CD4-positive, alpha-beta T cell (primary cell): ENCODE measurements around the gene KLRF2. TPM values are rescaled to one million over a fixed set of nuclear protein-coding genes. Genes with fewer than 3 reads are reported as not detected.

Experiments used
- ATAC-seq: fragments of 200-7000 bp; cut with Tn5 transposase; one replicate; pipeline ENCODE4 v1.10.0; 2022; ENCODE audit warnings: mild to moderate bottlenecking; ENCODE audit not compliant: poor library complexity
- CTCF ChIA-PET: fragments of 350-600 bp; sonication (Branson Sonifier 250); formaldehyde crosslinking; loops from one replicate; lab custom pipeline; 2021; ENCODE audit warnings: antibody characterized with exemption, inconsistent platforms; lab: Charles Lee
- POLR2A ChIA-PET: fragments of 350-600 bp; sonication (Branson Sonifier 250); formaldehyde crosslinking; loops from one replicate; lab custom pipeline; 2021; ENCODE audit warnings: antibody characterized with exemption, inconsistent platforms; lab: Charles Lee
- DNase-seq, 14 experiments: peaks; one replicate each; pipeline ENCODE4 v3.0.0-alpha.2; 2013 to 2020; ENCODE audit warnings: mixed read lengths in 2 of 14
- H3K27ac ChIP-seq, 2 donors: one replicate each; pipeline versions ENCODE4 v1.5.1 to v1.7.0; 2013; ENCODE audit warnings: low read length in 2 of 2, low read depth in 1 of 2, mild to moderate bottlenecking in 1 of 2
- H3K27me3 ChIP-seq, 2 experiments: 1 replicate in 1 of 2; 2 replicates in 1 of 2; pipeline versions ENCODE4 v1.6.1 to v1.7.0; 2013; ENCODE audit warnings: low read length in 2 of 2, control low read depth in 1 of 2, mild to moderate bottlenecking in 1 of 2, moderate library complexity in 1 of 2; ENCODE audit not compliant: insufficient read depth in 2 of 2, control insufficient read depth in 1 of 2
- H3K36me3 ChIP-seq: one replicate; pipeline ENCODE4 v1.6.1; 2013; ENCODE audit warnings: low read length, control low read depth; ENCODE audit not compliant: insufficient read depth
- H3K4me1 ChIP-seq: one replicate; pipeline ENCODE4 v1.6.1; 2013; ENCODE audit warnings: low read length, control low read depth; ENCODE audit not compliant: insufficient read depth
- H3K4me3 ChIP-seq: one replicate; pipeline ENCODE4 v1.5.1; 2013; ENCODE audit warnings: mild to moderate bottlenecking, low read length, moderate library complexity
- H3K9me3 ChIP-seq, 2 experiments: 1 replicate in 1 of 2; 2 replicates in 1 of 2; pipeline versions ENCODE4 v1.6.1 to v1.7.0; 2013; ENCODE audit warnings: low read length in 2 of 2, mild to moderate bottlenecking in 2 of 2, control low read depth in 1 of 2, moderate library complexity in 1 of 2; ENCODE audit not compliant: control insufficient read depth in 1 of 2, insufficient read depth in 1 of 2
- H3K27ac Mint-ChIP-seq: one replicate; pipeline ENCODE4 v1.8.0; 2020; ENCODE audit warnings: mixed read lengths
- H3K27me3 Mint-ChIP-seq: one replicate; pipeline ENCODE4 v1.8.0; 2021; ENCODE audit warnings: mixed read lengths
- H3K36me3 Mint-ChIP-seq: one replicate; pipeline ENCODE4 v1.8.0; 2021; ENCODE audit warnings: low read depth, mixed read lengths
- H3K4me1 Mint-ChIP-seq: one replicate; pipeline ENCODE4 v1.8.0; 2021; ENCODE audit warnings: low read depth, mixed read lengths
- H3K4me3 Mint-ChIP-seq: one replicate; pipeline ENCODE4 v1.8.0; 2020; ENCODE audit warnings: mild to moderate bottlenecking, mixed read lengths
- H3K9me3 Mint-ChIP-seq: one replicate; pipeline ENCODE4 v1.8.0; 2020; ENCODE audit warnings: mixed read lengths
- CTCF ChIP-seq: fragments of 200-600 bp; IDR thresholded peaks from one replicate; pipeline ENCODE4 v1.8.0; 2022; ENCODE audit warnings: antibody characterized with exemption, mild to moderate bottlenecking
- intact Hi-C, 2 experiments: fragments of 100-400 bp; cut with DNase I in 1 of 2; cut with micrococcal nuclease in 1 of 2; formaldehyde crosslinking; loops; one replicate each; pipeline versions ENCODE4 v1.15.1 to v1.9.0; 2023 to 2025; cut with DNase I, micrococcal nuclease
- total RNA-seq, 174 experiments: library from RNA in 2 of 174; stranded (reverse) in 2 of 174; gene quantifications; one replicate each; pipeline ENCODE4 v1.2.3 and lab custom pipeline; 2021 to 2026

KLRF2 gene
- total RNA-seq, 2 experiments from 2014 or later, result not detected

- POLR2A ChIA-PET, result no interaction called here
- ATAC-seq, result no peak
- no peak overlapping the region for H3K4me3 Mint-ChIP-seq
These were observed 53.7 kb downstream of the KLRF2 start for GRCh38 chr12:9935026-9935425.

GRCh38 chr12:9936591-9936990 lies 55.3 kb downstream of the KLRF2 start:
- CTCF ChIA-PET, result no interaction called here
- Mint-ChIP-seq H3K27ac (no peak overlapping the region), H3K4me3 (no peak overlapping the region), H3K36me3 (no peaks in the 10 kb centered on the region), H3K9me3 (no peaks in the 10 kb centered on the region), H3K27me3 (peaks cover 4% of the 10 kb centered on the region), H3K4me1 (peaks cover 3% of the 10 kb centered on the region)
- Histone ChIP-seq H3K27me3 (peaks cover 0 to 2% of the 10 kb centered on the region in 2 experiments), H3K4me1 (no peaks in the 10 kb centered on the region), H3K4me3 (no peak overlapping the region), H3K27ac (no peak overlapping the region), H3K9me3 (no peaks in the 10 kb centered on the region), H3K36me3 (no peaks in the 10 kb centered on the region)
- no peak for DNase-seq
- intact Hi-C loops, result no loop called here
- TF ChIP-seq CTCF, result no peak
- ATAC-seq, result no peak
- POLR2A ChIA-PET, result no interaction called here

More at GRCh38 chr12:9935026-9935425, 53.7 kb downstream of the KLRF2 start:
- no peaks in the 10 kb centered on the region for H3K36me3 ChIP-seq
- no peaks in the 10 kb centered on the region for H3K4me1 Mint-ChIP-seq
- no peak for DNase-seq
- H3K9me3 Mint-ChIP-seq, result no peaks in the 10 kb centered on the region
- H3K27ac ChIP-seq, result no peak overlapping the region
- CTCF ChIA-PET, result interaction anchor here (1.0 kb wide), 1 partner anchor 121 kb away, joined by 4 read pairs; no protein-coding TSS in a partner anchor
- H3K9me3 ChIP-seq, result no peaks in the 10 kb centered on the region
- H3K27ac Mint-ChIP-seq, result no peak overlapping the region
- no peaks in the 10 kb centered on the region for H3K27me3 Mint-ChIP-seq
- no peak overlapping the region for H3K4me3 ChIP-seq
- intact Hi-C loops, result no loop called here
- TF ChIP-seq CTCF, result no peak
- H3K36me3 Mint-ChIP-seq, result no peaks in the 10 kb centered on the region
- H3K4me1 ChIP-seq, result no peaks in the 10 kb centered on the region
- H3K27me3 ChIP-seq, result peaks cover 0 to 3% of the 10 kb centered on the region in 2 experiments

GRCh38 chr12:9940375-9940774 lies 59.1 kb downstream of the KLRF2 start:
- ATAC-seq (no peak), DNase-seq (peak in 3 of 14 experiments; percentile 38 to 43 (median 41))
- Mint-ChIP-seq H3K9me3 (no peaks in the 10 kb centered on the region), H3K4me3 (no peak overlapping the region), H3K27me3 (peaks cover 4% of the 10 kb centered on the region), H3K4me1 (peaks cover 31% of the 10 kb centered on the region), H3K27ac (no peak overlapping the region), H3K36me3 (no peaks in the 10 kb centered on the region)
- Histone ChIP-seq H3K27me3 (no peaks in the 10 kb centered on the region), H3K4me1 (peaks cover 4% of the 10 kb centered on the region), H3K9me3 (no peaks in the 10 kb centered on the region), H3K27ac (no peak overlapping the region), H3K36me3 (no peaks in the 10 kb centered on the region), H3K4me3 (no peak overlapping the region)
- POLR2A ChIA-PET, result interaction anchor here (1.4 kb wide), 1 partner anchor 8 kb away, joined by 4 read pairs; no protein-coding TSS in a partner anchor
- intact Hi-C loops, result loop anchor here (5.0 to 10.0 kb wide), 2 partner anchors 204 to 252 kb away; no protein-coding TSS in a partner anchor
- CTCF ChIA-PET, result no interaction called here
- peak; percentile 42 for TF ChIP-seq CTCF
